Keratinocyte (primary cell): ENCODE results near the gene GPANK1. TPM values are rescaled to one million over a fixed set of nuclear protein-coding genes. Genes with fewer than 3 reads are reported as not detected.

Experiments
- DNase-seq: peaks from one replicate; pipeline ENCODE4 v3.0.0-alpha.2; 2011; ENCODE audit warnings: low read depth, missing footprints, low spot score
- FAIRE-seq: peaks from 2 replicates; lab custom pipeline; 2011; peaks lifted over from hg19 to GRCh38; lab: Jason Lieb, UNC
- H2AFZ ChIP-seq: 2 replicates; pipeline ENCODE4 v1.6.0; 2012; ENCODE audit warnings: low read length, control low read depth, inconsistent platforms; ENCODE audit not compliant: control insufficient read depth
- H3K27ac ChIP-seq: 2 replicates; pipeline ENCODE4 v1.5.1; 2011; ENCODE audit warnings: low read length; ENCODE audit not compliant: control insufficient read depth, insufficient read depth
- H3K27me3 ChIP-seq: 3 replicates; pipeline ENCODE4 v1.6.0; 2011; ENCODE audit warnings: low read length; ENCODE audit not compliant: control insufficient read depth, insufficient read depth; ENCODE audit errors: extremely low read depth
- H3K36me3 ChIP-seq, 2 experiments: 2 replicates in 1 of 2; 3 replicates in 1 of 2; pipeline ENCODE4 v1.5.1; 2011; ENCODE audit warnings: low read length in 2 of 2, mild to moderate bottlenecking in 1 of 2; ENCODE audit not compliant: control insufficient read depth in 2 of 2, insufficient read depth in 2 of 2; ENCODE audit errors: extremely low read depth in 1 of 2
- H3K4me1 ChIP-seq: 3 replicates; pipeline ENCODE4 v1.5.1; 2011; ENCODE audit warnings: low read length; ENCODE audit not compliant: control insufficient read depth, insufficient read depth; ENCODE audit errors: extremely low read depth
- H3K4me2 ChIP-seq: 3 replicates; pipeline ENCODE4 v1.6.0; 2011; ENCODE audit warnings: low read depth, low read length; ENCODE audit not compliant: control insufficient read depth, insufficient read depth; ENCODE audit errors: extremely low read depth
- H3K4me3 ChIP-seq, 3 experiments: fragments of 200-600 bp in 1 of 3; sonication (generic) in 1 of 3; 2 replicates in 2 of 3; 3 replicates in 1 of 3; pipeline ENCODE4 v1.5.1; 2011 to 2016; ENCODE audit warnings: low read length in 3 of 3, mild to moderate bottlenecking in 3 of 3, control low read depth in 2 of 3, inconsistent platforms in 1 of 3, low read depth in 1 of 3, mixed read lengths in 1 of 3, mixed run types in 1 of 3, moderate library complexity in 1 of 3; ENCODE audit not compliant: control insufficient read depth in 2 of 3, insufficient read depth in 2 of 3; ENCODE audit errors: extremely low read depth in 1 of 3
- H3K79me2 ChIP-seq: 2 replicates; pipeline ENCODE4 v1.6.0; 2012; ENCODE audit warnings: low read length; ENCODE audit not compliant: control insufficient read depth, insufficient read depth
- H3K9ac ChIP-seq: 3 replicates; pipeline ENCODE4 v1.6.0; 2011; ENCODE audit warnings: low read length; ENCODE audit not compliant: control insufficient read depth, insufficient read depth; ENCODE audit errors: extremely low read depth
- H3K9me1 ChIP-seq: 3 replicates; pipeline ENCODE4 v1.6.0; 2011; ENCODE audit warnings: low read length; ENCODE audit not compliant: control insufficient read depth, insufficient read depth; ENCODE audit errors: extremely low read depth
- H3K9me3 ChIP-seq: 2 replicates; pipeline ENCODE4 v1.5.1; 2012; ENCODE audit warnings: low read depth, low read length; ENCODE audit not compliant: control insufficient read depth
- H4K20me1 ChIP-seq: 3 replicates; pipeline ENCODE4 v1.6.0; 2011; ENCODE audit warnings: low read length; ENCODE audit not compliant: control insufficient read depth, insufficient read depth; ENCODE audit errors: extremely low read depth
- EZH2 ChIP-seq: IDR thresholded peaks from one replicate; pipeline ENCODE4 v1.6.1; 2012; ENCODE audit warnings: inconsistent platforms, mild to moderate bottlenecking, low read length, moderate library complexity
- dilution Hi-C: fragments of 300-500 bp; cut with MboI; formaldehyde crosslinking; loops from one replicate; pipeline ENCODE4 v1.7.0; 2020; ENCODE audit warnings: low sequenced_read_pairs; ENCODE audit not compliant: extremely low pct_ligation_motif_present
- polyA plus RNA-seq, 5 experiments: library from polyadenylated mRNA; depleted of rRNA in 3 of 5; stranded (reverse) in 3 of 5; stranded (forward) in 1 of 5; unstranded in 1 of 5; fragments of >200 nt; gene quantifications; 1 replicate in 1 of 5; 2 replicates in 3 of 5; 3 replicates in 1 of 5; pipeline versions ENCODE4 v1.2.1 to v1.2.3, GENCODE V29; 2011 to 2012; ENCODE audit warnings: missing spikeins in 2 of 5, low read depth in 1 of 5, low replicate concordance in 1 of 5
- TF ChIP-seq, protein P1 (sequence below), 3 experiments: IDR thresholded peaks in 1 of 3; conservative IDR thresholded peaks in 1 of 3; optimal IDR thresholded peaks in 1 of 3; 2 replicates in 2 of 3; 3 replicates in 1 of 3; pipeline versions ENCODE3 to v1.5.1; 2011; ENCODE audit warnings: low read length in 3 of 3, mild to moderate bottlenecking in 3 of 3, moderate library complexity in 2 of 3, control low read depth in 1 of 3, inconsistent platforms in 1 of 3; ENCODE audit not compliant: insufficient read depth in 2 of 3; ENCODE audit errors: extremely low read depth in 1 of 3

GPANK1 gene
- polyA plus RNA-seq, 1 donor (not counting 4 experiments of a cell fraction or from before 2014, with no cell fraction given) = 10.0 TPM

DNA sequence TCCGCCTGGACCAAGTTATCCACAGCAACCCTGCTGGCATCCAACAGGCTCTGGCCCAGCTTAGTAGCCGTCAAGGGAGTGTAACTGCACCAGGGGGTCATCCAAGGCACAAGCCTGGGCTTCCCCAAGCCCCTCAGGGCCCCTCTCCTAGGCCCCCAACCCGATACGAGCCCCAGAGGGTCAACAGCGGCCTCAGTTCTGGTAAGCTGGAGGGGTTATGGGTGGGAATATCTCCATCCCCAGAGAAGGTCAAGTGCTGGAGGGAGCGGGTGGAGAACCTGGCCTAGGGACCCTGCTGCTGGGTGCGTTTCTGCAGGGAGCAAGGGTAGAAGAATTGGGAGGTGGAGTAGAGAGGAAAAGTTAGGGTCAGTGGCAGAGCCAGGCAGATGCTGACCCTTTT lies 31.4 kb downstream of the GPANK1 start:
- peaks cover 74 to 81% of the 10 kb centered on the region in 2 experiments for H3K36me3 ChIP-seq

DNA sequence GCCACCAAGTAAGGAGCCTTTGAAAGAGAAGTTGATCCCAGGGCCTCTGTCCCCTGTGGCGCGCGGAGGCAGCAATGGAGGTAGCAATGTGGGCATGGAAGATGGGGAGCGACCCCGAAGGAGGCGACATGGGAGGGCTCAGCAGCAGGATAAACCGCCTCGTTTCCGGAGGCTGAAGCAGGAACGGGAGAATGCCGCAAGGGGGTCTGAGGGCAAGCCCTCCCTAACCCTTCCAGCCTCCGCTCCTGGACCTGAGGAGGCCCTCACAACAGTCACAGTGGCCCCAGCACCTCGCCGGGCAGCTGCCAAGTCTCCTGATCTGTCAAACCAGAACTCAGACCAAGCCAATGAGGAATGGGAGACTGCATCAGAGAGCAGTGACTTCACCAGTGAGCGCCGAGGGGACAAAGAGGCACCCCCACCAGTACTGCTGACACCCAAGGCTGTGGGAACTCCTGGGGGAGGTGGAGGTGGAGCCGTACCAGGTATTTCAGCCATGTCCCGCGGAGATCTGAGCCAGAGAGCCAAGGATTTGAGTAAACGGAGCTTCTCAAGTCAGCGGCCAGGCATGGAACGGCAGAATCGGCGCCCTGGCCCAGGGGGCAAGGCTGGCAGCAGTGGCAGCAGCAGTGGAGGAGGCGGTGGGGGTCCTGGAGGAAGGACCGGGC lies 32.4 kb downstream of the GPANK1 start:
- no peak for DNase-seq
- no peak overlapping the region for H3K4me2 ChIP-seq
- H3K9me1 ChIP-seq = no peaks in the 10 kb centered on the region
- H3K4me1 ChIP-seq = no peaks in the 10 kb centered on the region
- no peak overlapping the region for H2AFZ ChIP-seq
- H4K20me1 ChIP-seq = peaks cover 11% of the 10 kb centered on the region
- H3K36me3 ChIP-seq = peaks cover 79 to 88% of the 10 kb centered on the region in 2 experiments
- no peak overlapping the region for H3K27ac ChIP-seq
- FAIRE-seq = no peak
- no peak overlapping the region for H3K9ac ChIP-seq
- H3K9me3 ChIP-seq = no peaks in the 10 kb centered on the region
- no peak for TF ChIP-seq EZH2
- TF ChIP-seq, protein P1, sequence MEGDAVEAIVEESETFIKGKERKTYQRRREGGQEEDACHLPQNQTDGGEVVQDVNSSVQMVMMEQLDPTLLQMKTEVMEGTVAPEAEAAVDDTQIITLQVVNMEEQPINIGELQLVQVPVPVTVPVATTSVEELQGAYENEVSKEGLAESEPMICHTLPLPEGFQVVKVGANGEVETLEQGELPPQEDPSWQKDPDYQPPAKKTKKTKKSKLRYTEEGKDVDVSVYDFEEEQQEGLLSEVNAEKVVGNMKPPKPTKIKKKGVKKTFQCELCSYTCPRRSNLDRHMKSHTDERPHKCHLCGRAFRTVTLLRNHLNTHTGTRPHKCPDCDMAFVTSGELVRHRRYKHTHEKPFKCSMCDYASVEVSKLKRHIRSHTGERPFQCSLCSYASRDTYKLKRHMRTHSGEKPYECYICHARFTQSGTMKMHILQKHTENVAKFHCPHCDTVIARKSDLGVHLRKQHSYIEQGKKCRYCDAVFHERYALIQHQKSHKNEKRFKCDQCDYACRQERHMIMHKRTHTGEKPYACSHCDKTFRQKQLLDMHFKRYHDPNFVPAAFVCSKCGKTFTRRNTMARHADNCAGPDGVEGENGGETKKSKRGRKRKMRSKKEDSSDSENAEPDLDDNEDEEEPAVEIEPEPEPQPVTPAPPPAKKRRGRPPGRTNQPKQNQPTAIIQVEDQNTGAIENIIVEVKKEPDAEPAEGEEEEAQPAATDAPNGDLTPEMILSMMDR (optimal IDR thresholded peaks at IDR 0.05 in 1 of 3, IDR thresholded peaks at IDR 0.05 in 1 of 3, conservative IDR thresholded peaks at IDR 0.05 in 1 of 3; ENCODE audit: extremely low read depth in 1 of 3, insufficient read depth in 2 of 3, low read length in 3 of 3) = no peak
- no peak overlapping the region for H3K4me3 ChIP-seq
- H3K27me3 ChIP-seq = no peaks in the 10 kb centered on the region
- peaks cover 40% of the 10 kb centered on the region for H3K79me2 ChIP-seq
- dilution Hi-C loops = no loop called here

More for the DNA sequence above, 31.4 kb downstream of the GPANK1 start:
- TF ChIP-seq, protein P1 (optimal IDR thresholded peaks at IDR 0.05 in 1 of 3, IDR thresholded peaks at IDR 0.05 in 1 of 3, conservative IDR thresholded peaks at IDR 0.05 in 1 of 3; ENCODE audit: extremely low read depth in 1 of 3, insufficient read depth in 2 of 3, low read length in 3 of 3) = no peak
- no peak for TF ChIP-seq EZH2
- Histone ChIP-seq H3K4me1 (no peaks in the 10 kb centered on the region), H4K20me1 (peaks cover 7% of the 10 kb centered on the region), H2AFZ (no peak overlapping the region), H3K27me3 (no peaks in the 10 kb centered on the region), H3K79me2 (peaks cover 33% of the 10 kb centered on the region), H3K9ac (no peak overlapping the region), H3K9me1 (no peaks in the 10 kb centered on the region), H3K27ac (no peak overlapping the region), H3K4me3 (no peak overlapping the region), H3K4me2 (no peak overlapping the region), H3K9me3 (no peaks in the 10 kb centered on the region)
- dilution Hi-C loops = no loop called here
- FAIRE-seq (no peak), DNase-seq (no peak)
